Activated T-cell treated with anti-CD3 and anti-CD28 coated beads, Interleukin-2, amount 50 U/mL, for 4 hours (primary cell): ENCODE data around the gene MAST4. TPM values are rescaled to one million over a fixed set of nuclear protein-coding genes. Genes with fewer than 3 reads are reported as not detected.

Experiments
- ATAC-seq, 2 donors: fragments of 200-7000 bp; cut with Tn5 transposase; one replicate each; pipeline ENCODE4 v1.10.0; 2021
- DNase-seq: peaks from one replicate; pipeline ENCODE4 v3.0.0-alpha.2; 2020
- H3K27me3 Mint-ChIP-seq: one replicate; pipeline ENCODE4 v1.8.0; 2021; ENCODE audit warnings: low read depth, mixed read lengths
- H3K36me3 Mint-ChIP-seq: one replicate; pipeline ENCODE4 v1.8.0; 2022; ENCODE audit warnings: mixed read lengths; ENCODE audit not compliant: insufficient read depth
- H3K4me1 Mint-ChIP-seq: one replicate; pipeline ENCODE4 v1.8.0; 2021; ENCODE audit warnings: low read depth, mixed read lengths
- H3K4me3 Mint-ChIP-seq: one replicate; pipeline ENCODE4 v1.8.0; 2021; ENCODE audit warnings: mild to moderate bottlenecking, moderate library complexity, mixed read lengths
- H3K9me3 Mint-ChIP-seq: one replicate; pipeline ENCODE4 v1.8.0; 2021; ENCODE audit warnings: mixed read lengths
- total RNA-seq, 3 donors: library from RNA; stranded (reverse); gene quantifications; one replicate each; pipeline ENCODE4 v1.2.1, GENCODE V29; 2021

The MAST4 gene
- total RNA-seq: 10 to 100 TPM in 2 of 3 donors, 1 to 10 TPM in 1; 9.5 to 16.5 (median 15.5) TPM

GRCh38 chr5:66595756-66596635, at the start of gene MAST4:
Gene MAST4, plus strand, starts transcription at chr5:66596393. Its CDS starts 263 bp downstream, at chr5:66596656.
- Mint-ChIP-seq H3K27me3 (peaks cover 43% of the 10 kb centered on the region), H3K4me3 (peak within 1 kb of the TSS; percentile 62), H3K36me3 (no peaks in the 10 kb centered on the region), H3K4me1 (peaks cover 15% of the 10 kb centered on the region), H3K9me3 (no peaks in the 10 kb centered on the region)
- ATAC-seq (peak; percentile 91), DNase-seq (peak; percentile 10)

GRCh38 chr5:66546541-66546940, 49.7 kb upstream of the MAST4 start:
- Mint-ChIP-seq H3K36me3 (no peaks in the 10 kb centered on the region), H3K4me3 (no peak overlapping the region), H3K9me3 (no peaks in the 10 kb centered on the region), H3K4me1 (no peaks in the 10 kb centered on the region), H3K27me3 (no peaks in the 10 kb centered on the region)
- DNase-seq (no peak), ATAC-seq (no peak)

GRCh38 chr5:66551338-66551737, 44.9 kb upstream of the MAST4 start:
- DNase-seq: no peak
- H3K4me1 Mint-ChIP-seq: peaks cover 6% of the 10 kb centered on the region
- H3K4me3 Mint-ChIP-seq: no peak overlapping the region
- no peak for ATAC-seq
- no peaks in the 10 kb centered on the region for H3K36me3 Mint-ChIP-seq
- no peaks in the 10 kb centered on the region for H3K27me3 Mint-ChIP-seq
- peaks cover 4% of the 10 kb centered on the region for H3K9me3 Mint-ChIP-seq

GRCh38 chr5:66551945-66552344, 44.2 kb upstream of the MAST4 start:
- peaks cover 4% of the 10 kb centered on the region for H3K9me3 Mint-ChIP-seq
- H3K4me1 Mint-ChIP-seq: peaks cover 6% of the 10 kb centered on the region
- no peak for DNase-seq
- no peaks in the 10 kb centered on the region for H3K27me3 Mint-ChIP-seq
- H3K4me3 Mint-ChIP-seq: no peak overlapping the region
- ATAC-seq: no peak
- no peaks in the 10 kb centered on the region for H3K36me3 Mint-ChIP-seq

GRCh38 chr5:66553368-66553912, 42.8 kb upstream of the MAST4 start:
- Mint-ChIP-seq H3K27me3 (no peaks in the 10 kb centered on the region), H3K9me3 (peaks cover 4% of the 10 kb centered on the region), H3K4me3 (no peak overlapping the region), H3K4me1 (peaks cover 6% of the 10 kb centered on the region), H3K36me3 (no peaks in the 10 kb centered on the region)
- ATAC-seq (no peak), DNase-seq (no peak)

- no peaks in the 10 kb centered on the region for H3K27me3 Mint-ChIP-seq
- peaks cover 4% of the 10 kb centered on the region for H3K9me3 Mint-ChIP-seq
- peaks cover 6% of the 10 kb centered on the region for H3K4me1 Mint-ChIP-seq
- no peaks in the 10 kb centered on the region for H3K36me3 Mint-ChIP-seq
- DNase-seq (no peak), ATAC-seq (peak; percentile 90 to 94)
- H3K4me3 Mint-ChIP-seq: no peak overlapping the region
Measured at GRCh38 chr5:66553916-66554575, 42.1 kb upstream of the MAST4 start.

GRCh38 chr5:66554884-66555283, 41.3 kb upstream of the MAST4 start:
- no peak overlapping the region for H3K4me3 Mint-ChIP-seq
- no peaks in the 10 kb centered on the region for H3K27me3 Mint-ChIP-seq
- H3K36me3 Mint-ChIP-seq: no peaks in the 10 kb centered on the region
- DNase-seq (no peak), ATAC-seq (no peak)
- peaks cover 6% of the 10 kb centered on the region for H3K4me1 Mint-ChIP-seq
- peaks cover 4% of the 10 kb centered on the region for H3K9me3 Mint-ChIP-seq

GRCh38 chr5:66558560-66558959, 37.6 kb upstream of the MAST4 start:
- Mint-ChIP-seq H3K9me3 (peaks cover 4% of the 10 kb centered on the region), H3K4me3 (no peak overlapping the region)
- no peak for DNase-seq

GRCh38 chr5:66560371-66560770, 35.8 kb upstream of the MAST4 start:
- no peak for ATAC-seq
- H3K9me3 Mint-ChIP-seq: peaks cover 2% of the 10 kb centered on the region
- H3K4me1 Mint-ChIP-seq: no peaks in the 10 kb centered on the region
- no peak overlapping the region for H3K4me3 Mint-ChIP-seq
- DNase-seq: no peak
- H3K36me3 Mint-ChIP-seq: no peaks in the 10 kb centered on the region
- no peaks in the 10 kb centered on the region for H3K27me3 Mint-ChIP-seq

More at GRCh38 chr5:66558560-66558959, 37.6 kb upstream of the MAST4 start:
- H3K27me3 Mint-ChIP-seq: no peaks in the 10 kb centered on the region
- H3K4me1 Mint-ChIP-seq: peaks cover 6% of the 10 kb centered on the region
- no peaks in the 10 kb centered on the region for H3K36me3 Mint-ChIP-seq
- ATAC-seq: no peak

GRCh38 chr5:66561256-66561990, 34.8 kb upstream of the MAST4 start:
- Mint-ChIP-seq H3K9me3 (no peaks in the 10 kb centered on the region), H3K4me1 (peaks cover 2% of the 10 kb centered on the region), H3K36me3 (no peaks in the 10 kb centered on the region), H3K27me3 (no peaks in the 10 kb centered on the region), H3K4me3 (no peak overlapping the region)
- ATAC-seq (no peak), DNase-seq (no peak)

GRCh38 chr5:66565878-66566277, 30.3 kb upstream of the MAST4 start:
- DNase-seq (no peak), ATAC-seq (no peak)
- Mint-ChIP-seq H3K36me3 (no peaks in the 10 kb centered on the region), H3K27me3 (no peaks in the 10 kb centered on the region), H3K4me3 (no peak overlapping the region), H3K9me3 (no peaks in the 10 kb centered on the region), H3K4me1 (peaks cover 2% of the 10 kb centered on the region)

- no peak overlapping the region for H3K4me3 Mint-ChIP-seq
- no peaks in the 10 kb centered on the region for H3K9me3 Mint-ChIP-seq
- DNase-seq (no peak), ATAC-seq (no peak)
- H3K27me3 Mint-ChIP-seq: peaks cover 2% of the 10 kb centered on the region
- peaks cover 2% of the 10 kb centered on the region for H3K4me1 Mint-ChIP-seq
- H3K36me3 Mint-ChIP-seq: no peaks in the 10 kb centered on the region
Measured at GRCh38 chr5:66567474-66567873, 28.7 kb upstream of the MAST4 start.

- Mint-ChIP-seq H3K9me3 (no peaks in the 10 kb centered on the region), H3K4me3 (no peak overlapping the region), H3K27me3 (peaks cover 4% of the 10 kb centered on the region), H3K4me1 (peaks cover 2% of the 10 kb centered on the region), H3K36me3 (no peaks in the 10 kb centered on the region)
- ATAC-seq (no peak), DNase-seq (no peak)
Measured at GRCh38 chr5:66570201-66570600, 26.0 kb upstream of the MAST4 start.

- ATAC-seq (no peak), DNase-seq (no peak)
- Mint-ChIP-seq H3K9me3 (no peaks in the 10 kb centered on the region), H3K27me3 (peaks cover 8% of the 10 kb centered on the region), H3K4me1 (no peaks in the 10 kb centered on the region), H3K36me3 (no peaks in the 10 kb centered on the region), H3K4me3 (no peak overlapping the region)
Measured at GRCh38 chr5:66573733-66574132, 22.5 kb upstream of the MAST4 start.
